ENCODE results near the gene ZNF777. TPM values are rescaled to one million over a fixed set of nuclear protein-coding genes. Genes with fewer than 3 reads are reported as not detected.
"Not testable (repeated sequence)": the region's sequence is repeated elsewhere in the genome, so short reads cannot be mapped to it uniquely, and the experiment has no call there.

The ZNF777 gene
- total and polyA plus RNA-seq, 4 donors = 4.0 to 9.4 (median 7.3) TPM

DNA sequence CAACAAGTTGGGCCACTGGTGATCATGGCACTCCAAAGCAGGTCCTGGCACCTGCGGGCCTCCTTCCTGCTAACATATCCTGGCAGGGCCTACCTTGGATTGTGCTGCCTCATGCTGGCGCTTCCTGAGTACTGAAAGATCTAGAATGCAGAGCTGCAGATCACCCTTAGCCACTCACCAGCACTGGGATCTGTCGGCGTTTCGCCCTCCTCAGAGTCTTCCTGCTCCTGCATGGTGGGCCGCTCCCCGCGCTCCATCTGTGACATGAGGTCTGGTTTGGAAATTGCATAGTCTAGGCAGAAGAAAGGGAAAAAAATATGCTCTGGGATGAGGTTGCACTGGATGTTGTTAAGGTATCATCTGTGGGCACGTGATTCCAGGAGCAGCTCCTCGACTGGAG, 10.0 kb downstream of the ZNF777 start:
- 94 to 96% methylated on average over 10 of the region's 10 CpGs for WGBS, 2 donors
- intact Hi-C loops (cut with DNase I) = no loop called here
- H3K9me3 ChIP-seq (ENCODE audit: control insufficient read depth, low read length) = no peaks in the 10 kb centered on the region
- no peak for DNase-seq
- no peak overlapping the region for H3K4me3 ChIP-seq (ENCODE audit: low read length in 2 of 2)
- H3K27me3 ChIP-seq (ENCODE audit: control insufficient read depth in 1 of 2, insufficient read depth in 2 of 2, low read length in 1 of 2) = no peaks in the 10 kb centered on the region
- ATAC-seq (ENCODE audit: low FRiP score) = no peak
- peaks cover 10 to 11% of the 10 kb centered on the region in 2 donors for H3K36me3 ChIP-seq (ENCODE audit: control insufficient read depth in 1 of 2, insufficient read depth in 2 of 2, low read length in 1 of 2)
- H3K27ac ChIP-seq (ENCODE audit: low read depth in 1 of 2, low read length in 2 of 2) = no peak overlapping the region
- no peaks in the 10 kb centered on the region for H3K4me1 ChIP-seq (ENCODE audit: control insufficient read depth in 1 of 2, insufficient read depth in 2 of 2, low read length in 2 of 2)

DNA sequence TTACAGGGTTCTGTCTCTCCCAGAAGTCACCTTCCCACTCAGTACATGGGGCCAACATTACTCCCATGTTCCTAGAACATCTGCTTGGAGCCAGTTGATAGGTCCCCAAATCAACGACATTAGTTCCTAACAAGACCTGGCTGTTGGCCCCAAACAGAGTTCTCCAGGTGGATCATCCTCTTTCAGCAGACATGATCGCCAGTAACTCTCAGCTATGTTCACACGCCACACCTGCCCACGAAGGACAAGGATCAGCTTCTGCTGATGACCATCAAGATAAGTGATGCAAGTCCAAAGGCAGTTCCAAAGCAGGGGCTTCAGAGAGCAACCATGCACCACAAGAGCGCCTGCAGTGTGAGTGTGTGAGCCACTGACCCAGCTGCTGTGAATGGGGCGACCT, 11.0 kb downstream of the ZNF777 start:
- no peaks in the 10 kb centered on the region for H3K9me3 ChIP-seq (ENCODE audit: control insufficient read depth, low read length)
- intact Hi-C loops (cut with DNase I) = no loop called here
- no peaks in the 10 kb centered on the region for H3K27me3 ChIP-seq (ENCODE audit: control insufficient read depth in 1 of 2, insufficient read depth in 2 of 2, low read length in 1 of 2)
- H3K36me3 ChIP-seq (ENCODE audit: control insufficient read depth in 1 of 2, insufficient read depth in 2 of 2, low read length in 1 of 2) = peaks cover 10 to 11% of the 10 kb centered on the region in 2 donors
- no peak overlapping the region for H3K4me3 ChIP-seq (ENCODE audit: low read length in 2 of 2)
- ATAC-seq (ENCODE audit: low FRiP score) (no peak), DNase-seq (no peak)
- WGBS, 2 donors = 92 to 97% methylated on average over 6 of the region's 6 CpGs
- no peak overlapping the region for H3K27ac ChIP-seq (ENCODE audit: low read depth in 1 of 2, low read length in 2 of 2)
- no peaks in the 10 kb centered on the region for H3K4me1 ChIP-seq (ENCODE audit: control insufficient read depth in 1 of 2, insufficient read depth in 2 of 2, low read length in 2 of 2)

DNA sequence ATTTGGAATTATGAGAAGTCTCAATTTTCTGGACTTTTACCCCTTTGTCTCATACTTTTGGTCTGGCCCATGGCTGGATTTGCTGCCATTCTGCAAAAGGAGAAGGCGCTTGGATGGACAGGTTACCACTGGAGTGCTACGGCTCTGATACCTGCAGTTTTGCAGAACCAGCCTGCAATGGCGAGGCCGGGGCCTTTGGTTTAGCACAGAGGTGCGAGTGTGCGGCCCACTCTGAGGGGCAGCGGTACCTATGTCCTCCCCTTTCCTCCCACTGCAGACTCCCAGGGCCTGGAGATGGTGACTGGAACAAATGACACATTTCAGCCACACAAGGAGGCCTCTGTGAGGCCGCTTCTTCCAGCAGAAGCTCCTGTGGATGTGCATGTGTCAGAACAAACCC, 11.9 kb downstream of the ZNF777 start:
- Histone ChIP-seq H3K4me3 (ENCODE audit: low read length in 2 of 2) (no peak overlapping the region), H3K27me3 (ENCODE audit: control insufficient read depth in 1 of 2, insufficient read depth in 2 of 2, low read length in 1 of 2) (no peaks in the 10 kb centered on the region), H3K9me3 (ENCODE audit: control insufficient read depth, low read length) (no peaks in the 10 kb centered on the region), H3K4me1 (ENCODE audit: control insufficient read depth in 1 of 2, insufficient read depth in 2 of 2, low read length in 2 of 2) (no peaks in the 10 kb centered on the region), H3K36me3 (ENCODE audit: control insufficient read depth in 1 of 2, insufficient read depth in 2 of 2, low read length in 1 of 2) (peaks cover 9 to 11% of the 10 kb centered on the region in 2 donors), H3K27ac (ENCODE audit: low read depth in 1 of 2, low read length in 2 of 2) (no peak overlapping the region)
- WGBS, 2 donors = 90 to 97% methylated on average over 8 of the region's 8 CpGs
- intact Hi-C loops (cut with DNase I) = no loop called here
- ATAC-seq (ENCODE audit: low FRiP score) (no peak), DNase-seq (no peak)

DNA sequence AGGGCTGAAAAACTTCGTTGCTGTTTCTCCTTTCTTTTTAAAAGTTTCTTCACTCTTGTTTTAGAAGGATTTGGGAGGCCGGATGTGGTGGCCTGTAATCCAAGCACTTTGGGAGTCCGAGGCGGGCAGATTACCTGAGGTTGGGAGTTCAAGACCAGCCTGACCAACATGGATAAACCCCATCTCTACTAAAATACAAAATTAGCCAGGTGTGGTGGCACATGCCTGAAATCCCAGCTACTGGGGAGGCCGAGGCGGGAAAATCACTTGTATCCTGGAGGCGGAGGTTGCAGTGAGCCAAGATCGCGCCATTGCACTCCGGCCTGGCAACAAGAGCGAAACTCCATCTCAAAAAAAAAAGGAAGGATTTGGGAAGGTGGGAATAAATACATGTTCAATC, 14.8 kb downstream of the ZNF777 start:
- H3K4me1 ChIP-seq (ENCODE audit: control insufficient read depth in 1 of 2, insufficient read depth in 2 of 2, low read length in 2 of 2); H3K27me3 ChIP-seq (ENCODE audit: control insufficient read depth in 1 of 2, insufficient read depth in 2 of 2, low read length in 1 of 2); DNase-seq; intact Hi-C loops (cut with DNase I); H3K27ac ChIP-seq (ENCODE audit: low read depth in 1 of 2, low read length in 2 of 2); H3K36me3 ChIP-seq (ENCODE audit: control insufficient read depth in 1 of 2, insufficient read depth in 2 of 2, low read length in 1 of 2); ATAC-seq (ENCODE audit: low FRiP score); H3K9me3 ChIP-seq (ENCODE audit: control insufficient read depth, low read length); H3K4me3 ChIP-seq (ENCODE audit: low read length in 2 of 2): not testable (repeated sequence)
- 96 to 97% methylated on average over 11 of the region's 11 CpGs for WGBS, 2 donors

DNA sequence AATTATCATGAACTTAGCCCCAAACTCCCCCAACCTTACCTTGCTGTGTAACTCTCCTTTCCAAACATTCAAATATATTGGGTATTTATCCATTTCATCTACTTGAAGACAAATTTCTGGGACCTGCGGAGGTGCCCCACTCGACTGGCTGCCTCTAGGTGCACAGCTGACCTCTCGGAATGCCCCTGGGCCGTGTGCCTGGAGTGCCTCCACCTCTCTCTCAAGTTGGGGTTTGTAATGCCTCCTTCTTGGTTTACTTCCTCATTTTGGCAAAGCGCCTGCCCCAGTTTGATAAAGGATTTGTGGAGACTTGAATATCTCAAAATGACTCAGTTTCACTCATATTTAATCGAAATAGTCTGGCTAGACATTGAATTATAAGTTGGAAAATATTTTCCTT, 16.6 kb downstream of the ZNF777 start:
- no peaks in the 10 kb centered on the region for H3K9me3 ChIP-seq (ENCODE audit: control insufficient read depth, low read length)
- 82 to 84% methylated on average over 6 of the region's 6 CpGs for WGBS, 2 donors
- H3K27ac ChIP-seq (ENCODE audit: low read depth in 1 of 2, low read length in 2 of 2) = no peak overlapping the region
- intact Hi-C loops (cut with DNase I) = no loop called here
- H3K4me1 ChIP-seq (ENCODE audit: control insufficient read depth in 1 of 2, insufficient read depth in 2 of 2, low read length in 2 of 2) = no peaks in the 10 kb centered on the region
- DNase-seq = no peak
- H3K4me3 ChIP-seq (ENCODE audit: low read length in 2 of 2) = no peak overlapping the region
- H3K36me3 ChIP-seq (ENCODE audit: control insufficient read depth in 1 of 2, insufficient read depth in 2 of 2, low read length in 1 of 2) = peaks cover 3 to 4% of the 10 kb centered on the region in 2 donors
- H3K27me3 ChIP-seq (ENCODE audit: control insufficient read depth in 1 of 2, insufficient read depth in 2 of 2, low read length in 1 of 2) = no peaks in the 10 kb centered on the region
- ATAC-seq (ENCODE audit: low FRiP score) = no peak

DNA sequence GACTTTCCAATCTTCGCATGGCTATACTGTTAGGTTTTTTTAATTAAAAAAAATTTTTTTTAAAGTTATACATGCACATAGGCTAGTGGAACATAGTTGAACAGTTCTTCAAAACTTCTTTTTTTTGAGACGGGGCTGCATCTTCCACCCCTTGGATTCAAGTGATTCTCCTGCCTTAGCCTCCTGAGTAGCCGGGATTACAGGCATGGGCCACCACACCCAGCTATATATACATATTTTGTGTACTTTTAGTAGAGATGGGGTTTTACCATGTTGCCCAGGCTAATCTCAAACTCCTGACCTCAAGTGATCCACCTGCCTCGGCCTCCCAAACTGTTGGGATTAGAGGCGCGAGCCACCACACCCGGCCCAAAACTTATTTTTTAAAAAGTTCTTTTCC, 17.3 kb downstream of the ZNF777 start:
- H3K9me3 ChIP-seq (ENCODE audit: control insufficient read depth, low read length) = no peaks in the 10 kb centered on the region
- ATAC-seq (ENCODE audit: low FRiP score) = no peak
- no peak overlapping the region for H3K27ac ChIP-seq (ENCODE audit: low read depth in 1 of 2, low read length in 2 of 2)
- intact Hi-C loops (cut with DNase I) = no loop called here
- H3K27me3 ChIP-seq (ENCODE audit: control insufficient read depth in 1 of 2, insufficient read depth in 2 of 2, low read length in 1 of 2) = no peaks in the 10 kb centered on the region
- WGBS, 2 donors = 95 to 98% methylated on average over 7 of the region's 7 CpGs
- DNase-seq = no peak
- no peak overlapping the region for H3K4me3 ChIP-seq (ENCODE audit: low read length in 2 of 2)
- no peaks in the 10 kb centered on the region for H3K4me1 ChIP-seq (ENCODE audit: control insufficient read depth in 1 of 2, insufficient read depth in 2 of 2, low read length in 2 of 2)
- H3K36me3 ChIP-seq (ENCODE audit: control insufficient read depth in 1 of 2, insufficient read depth in 2 of 2, low read length in 1 of 2) = peaks cover 0 to 4% of the 10 kb centered on the region in 2 donors

DNA sequence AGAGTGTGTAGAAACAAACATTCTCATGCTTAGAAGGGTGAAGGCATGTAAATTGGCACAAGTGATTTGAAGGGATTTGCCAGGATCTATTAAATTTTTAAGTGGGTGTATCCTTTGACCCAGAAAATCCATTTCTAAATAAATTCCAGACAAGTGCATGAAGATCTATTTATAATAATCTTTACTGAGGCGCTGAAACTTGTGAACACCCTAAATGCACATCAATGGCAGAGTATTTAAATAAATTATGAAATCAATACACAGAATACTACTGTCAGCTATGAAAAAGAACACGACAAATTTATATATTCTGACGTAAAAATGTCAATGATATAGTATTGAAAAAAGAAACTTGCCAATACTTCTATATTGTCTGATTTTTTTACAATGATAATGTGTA, 17.9 kb downstream of the ZNF777 start:
- H3K36me3 ChIP-seq (ENCODE audit: control insufficient read depth in 1 of 2, insufficient read depth in 2 of 2, low read length in 1 of 2) = peaks cover 0 to 4% of the 10 kb centered on the region in 2 donors
- no peak overlapping the region for H3K27ac ChIP-seq (ENCODE audit: low read depth in 1 of 2, low read length in 2 of 2)
- no peaks in the 10 kb centered on the region for H3K4me1 ChIP-seq (ENCODE audit: control insufficient read depth in 1 of 2, insufficient read depth in 2 of 2, low read length in 2 of 2)
- H3K27me3 ChIP-seq (ENCODE audit: control insufficient read depth in 1 of 2, insufficient read depth in 2 of 2, low read length in 1 of 2) = no peaks in the 10 kb centered on the region
- intact Hi-C loops (cut with DNase I) = no loop called here
- 84 to 95% methylated on average over 3 of the region's 3 CpGs for WGBS, 2 donors
- H3K4me3 ChIP-seq (ENCODE audit: low read length in 2 of 2) = no peak overlapping the region
- DNase-seq = no peak
- ATAC-seq (ENCODE audit: low FRiP score) = no peak
- no peaks in the 10 kb centered on the region for H3K9me3 ChIP-seq (ENCODE audit: control insufficient read depth, low read length)

DNA sequence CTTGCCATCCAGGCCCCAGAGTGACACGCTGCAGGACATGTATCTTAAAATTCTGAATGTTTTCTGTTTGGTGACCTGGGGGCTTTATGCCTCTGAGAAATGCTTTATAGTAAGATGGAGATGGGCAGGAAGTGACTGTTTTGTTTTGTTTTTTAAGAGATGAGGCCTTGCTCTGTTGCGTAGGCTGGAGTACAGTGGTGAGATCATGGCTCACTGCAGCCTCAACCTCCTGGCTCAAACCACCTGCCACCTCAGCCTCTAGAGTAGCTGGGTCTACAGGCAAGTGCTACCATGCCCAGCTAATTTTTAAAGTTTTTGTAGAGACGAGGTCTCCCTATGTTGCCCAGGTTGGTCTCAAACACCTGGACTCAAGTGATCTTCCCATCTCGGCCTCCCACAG, 20.6 kb downstream of the ZNF777 start:
- no peaks in the 10 kb centered on the region for H3K9me3 ChIP-seq (ENCODE audit: control insufficient read depth, low read length)
- no peaks in the 10 kb centered on the region for H3K27me3 ChIP-seq (ENCODE audit: control insufficient read depth in 1 of 2, insufficient read depth in 2 of 2, low read length in 1 of 2)
- H3K27ac ChIP-seq (ENCODE audit: low read depth in 1 of 2, low read length in 2 of 2) = no peak overlapping the region
- intact Hi-C loops (cut with DNase I) = no loop called here
- H3K36me3 ChIP-seq (ENCODE audit: control insufficient read depth in 1 of 2, insufficient read depth in 2 of 2, low read length in 1 of 2) = peaks cover 0 to 1% of the 10 kb centered on the region in 2 donors
- no peaks in the 10 kb centered on the region for H3K4me1 ChIP-seq (ENCODE audit: control insufficient read depth in 1 of 2, insufficient read depth in 2 of 2, low read length in 2 of 2)
- ATAC-seq (ENCODE audit: low FRiP score) (no peak), DNase-seq (no peak)
- WGBS, 2 donors = 85 to 97% methylated on average over 4 of the region's 4 CpGs
- no peak overlapping the region for H3K4me3 ChIP-seq (ENCODE audit: low read length in 2 of 2)

DNA sequence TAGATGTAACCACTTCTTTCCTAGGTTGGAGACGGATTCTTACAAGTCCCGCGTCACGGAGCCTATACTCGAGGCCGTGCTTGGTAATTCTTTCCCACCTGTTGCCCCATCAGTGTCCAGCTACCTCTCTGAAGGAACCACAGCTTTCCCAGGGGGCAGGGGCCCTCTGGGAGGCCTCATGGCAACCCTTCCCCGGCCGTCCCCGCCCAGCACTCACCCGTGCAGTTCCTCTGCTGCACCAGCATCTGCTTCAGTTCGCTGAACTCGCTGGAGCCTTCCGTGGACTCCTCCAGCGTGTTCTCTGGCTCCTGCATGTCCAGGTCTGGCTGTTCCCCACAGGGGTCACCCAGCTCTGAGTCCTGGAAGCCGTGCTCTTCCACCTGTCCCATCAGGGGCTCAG, 24.5 kb downstream of the ZNF777 start:
- no peak overlapping the region for H3K27ac ChIP-seq (ENCODE audit: low read depth in 1 of 2, low read length in 2 of 2)
- H3K27me3 ChIP-seq (ENCODE audit: control insufficient read depth in 1 of 2, insufficient read depth in 2 of 2, low read length in 1 of 2) = no peaks in the 10 kb centered on the region
- H3K4me3 ChIP-seq (ENCODE audit: low read length in 2 of 2) = no peak overlapping the region
- no peak for DNase-seq
- no peaks in the 10 kb centered on the region for H3K9me3 ChIP-seq (ENCODE audit: control insufficient read depth, low read length)
- ATAC-seq (ENCODE audit: low FRiP score) = no peak
- 92 to 94% methylated on average over 15 of the region's 15 CpGs for WGBS, 2 donors
- peaks cover 0 to 12% of the 10 kb centered on the region in 2 donors for H3K36me3 ChIP-seq (ENCODE audit: control insufficient read depth in 1 of 2, insufficient read depth in 2 of 2, low read length in 1 of 2)
- intact Hi-C loops (cut with DNase I) = no loop called here
- no peaks in the 10 kb centered on the region for H3K4me1 ChIP-seq (ENCODE audit: control insufficient read depth in 1 of 2, insufficient read depth in 2 of 2, low read length in 2 of 2)

All from aorta (tissue), 5 donors.